Measurements from ENCODE around the gene LRP1-AS.

Gene LRP1-AS

DNA sequence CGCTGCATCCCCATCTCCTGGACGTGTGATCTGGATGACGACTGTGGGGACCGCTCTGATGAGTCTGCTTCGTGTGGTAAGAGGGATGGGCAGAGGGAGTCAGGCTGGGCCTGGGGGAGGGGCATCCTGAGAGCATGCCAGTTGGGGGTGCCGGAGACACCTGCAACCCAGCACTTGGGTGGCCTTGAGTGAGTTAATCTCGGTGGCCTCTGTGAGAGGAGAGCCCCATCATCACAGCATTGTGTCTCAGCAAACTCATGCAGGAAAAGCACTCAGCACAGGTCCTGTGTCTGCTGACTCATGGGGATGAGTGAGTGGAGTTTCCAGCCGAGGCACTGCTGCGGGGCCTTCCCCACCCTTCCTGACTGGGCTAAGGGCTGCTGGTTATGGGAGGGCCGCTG is 19.6 kb upstream of the LRP1-AS start:
- TF ChIP-seq, protein P1, sequence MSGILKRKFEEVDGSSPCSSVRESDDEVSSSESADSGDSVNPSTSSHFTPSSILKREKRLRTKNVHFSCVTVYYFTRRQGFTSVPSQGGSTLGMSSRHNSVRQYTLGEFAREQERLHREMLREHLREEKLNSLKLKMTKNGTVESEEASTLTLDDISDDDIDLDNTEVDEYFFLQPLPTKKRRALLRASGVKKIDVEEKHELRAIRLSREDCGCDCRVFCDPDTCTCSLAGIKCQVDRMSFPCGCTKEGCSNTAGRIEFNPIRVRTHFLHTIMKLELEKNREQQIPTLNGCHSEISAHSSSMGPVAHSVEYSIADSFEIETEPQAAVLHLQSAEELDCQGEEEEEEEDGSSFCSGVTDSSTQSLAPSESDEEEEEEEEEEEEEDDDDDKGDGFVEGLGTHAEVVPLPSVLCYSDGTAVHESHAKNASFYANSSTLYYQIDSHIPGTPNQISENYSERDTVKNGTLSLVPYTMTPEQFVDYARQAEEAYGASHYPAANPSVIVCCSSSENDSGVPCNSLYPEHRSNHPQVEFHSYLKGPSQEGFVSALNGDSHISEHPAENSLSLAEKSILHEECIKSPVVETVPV (CRISPR knock-in tag; IDR thresholded peaks at IDR 0.05): no peak
- no peak for TF ChIP-seq CSDC2 (CRISPR knock-in tag; IDR thresholded peaks at IDR 0.05)
- TF ChIP-seq ZNF565 (CRISPR knock-in tag; conservative IDR thresholded peaks at IDR 0.05; ENCODE audit: low read depth): no peak
- no peak for TF ChIP-seq ZNF70 (CRISPR knock-in tag; IDR thresholded peaks at IDR 0.05)
- no peak for TF ChIP-seq TCF4 (CRISPR knock-in tag; IDR thresholded peaks at IDR 0.05; ENCODE audit: borderline replicate concordance)
- TF ChIP-seq, protein P2, sequence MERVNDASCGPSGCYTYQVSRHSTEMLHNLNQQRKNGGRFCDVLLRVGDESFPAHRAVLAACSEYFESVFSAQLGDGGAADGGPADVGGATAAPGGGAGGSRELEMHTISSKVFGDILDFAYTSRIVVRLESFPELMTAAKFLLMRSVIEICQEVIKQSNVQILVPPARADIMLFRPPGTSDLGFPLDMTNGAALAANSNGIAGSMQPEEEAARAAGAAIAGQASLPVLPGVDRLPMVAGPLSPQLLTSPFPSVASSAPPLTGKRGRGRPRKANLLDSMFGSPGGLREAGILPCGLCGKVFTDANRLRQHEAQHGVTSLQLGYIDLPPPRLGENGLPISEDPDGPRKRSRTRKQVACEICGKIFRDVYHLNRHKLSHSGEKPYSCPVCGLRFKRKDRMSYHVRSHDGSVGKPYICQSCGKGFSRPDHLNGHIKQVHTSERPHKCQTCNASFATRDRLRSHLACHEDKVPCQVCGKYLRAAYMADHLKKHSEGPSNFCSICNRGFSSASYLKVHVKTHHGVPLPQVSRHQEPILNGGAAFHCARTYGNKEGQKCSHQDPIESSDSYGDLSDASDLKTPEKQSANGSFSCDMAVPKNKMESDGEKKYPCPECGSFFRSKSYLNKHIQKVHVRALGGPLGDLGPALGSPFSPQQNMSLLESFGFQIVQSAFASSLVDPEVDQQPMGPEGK (CRISPR knock-in tag; IDR thresholded peaks at IDR 0.05; ENCODE audit: borderline replicate concordance): no peak
- TF ChIP-seq, protein P3, sequence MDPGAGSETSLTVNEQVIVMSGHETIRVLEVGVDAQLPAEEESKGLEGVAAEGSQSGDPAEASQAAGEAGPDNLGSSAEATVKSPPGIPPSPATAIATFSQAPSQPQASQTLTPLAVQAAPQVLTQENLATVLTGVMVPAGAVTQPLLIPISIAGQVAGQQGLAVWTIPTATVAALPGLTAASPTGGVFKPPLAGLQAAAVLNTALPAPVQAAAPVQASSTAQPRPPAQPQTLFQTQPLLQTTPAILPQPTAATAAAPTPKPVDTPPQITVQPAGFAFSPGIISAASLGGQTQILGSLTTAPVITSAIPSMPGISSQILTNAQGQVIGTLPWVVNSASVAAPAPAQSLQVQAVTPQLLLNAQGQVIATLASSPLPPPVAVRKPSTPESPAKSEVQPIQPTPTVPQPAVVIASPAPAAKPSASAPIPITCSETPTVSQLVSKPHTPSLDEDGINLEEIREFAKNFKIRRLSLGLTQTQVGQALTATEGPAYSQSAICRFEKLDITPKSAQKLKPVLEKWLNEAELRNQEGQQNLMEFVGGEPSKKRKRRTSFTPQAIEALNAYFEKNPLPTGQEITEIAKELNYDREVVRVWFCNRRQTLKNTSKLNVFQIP (CRISPR knock-in tag; IDR thresholded peaks at IDR 0.05; ENCODE audit: borderline replicate concordance, low read depth): no peak
- no peak for TF ChIP-seq SNAI2 (CRISPR knock-in tag; IDR thresholded peaks at IDR 0.05)
- TF ChIP-seq, protein P4, sequence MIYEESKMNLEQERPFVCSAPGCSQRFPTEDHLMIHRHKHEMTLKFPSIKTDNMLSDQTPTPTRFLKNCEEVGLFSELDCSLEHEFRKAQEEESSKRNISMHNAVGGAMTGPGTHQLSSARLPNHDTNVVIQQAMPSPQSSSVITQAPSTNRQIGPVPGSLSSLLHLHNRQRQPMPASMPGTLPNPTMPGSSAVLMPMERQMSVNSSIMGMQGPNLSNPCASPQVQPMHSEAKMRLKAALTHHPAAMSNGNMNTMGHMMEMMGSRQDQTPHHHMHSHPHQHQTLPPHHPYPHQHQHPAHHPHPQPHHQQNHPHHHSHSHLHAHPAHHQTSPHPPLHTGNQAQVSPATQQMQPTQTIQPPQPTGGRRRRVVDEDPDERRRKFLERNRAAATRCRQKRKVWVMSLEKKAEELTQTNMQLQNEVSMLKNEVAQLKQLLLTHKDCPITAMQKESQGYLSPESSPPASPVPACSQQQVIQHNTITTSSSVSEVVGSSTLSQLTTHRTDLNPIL (CRISPR knock-in tag; IDR thresholded peaks at IDR 0.05; ENCODE audit: low read depth): no peak
- no peak for TF ChIP-seq ZFP3 (CRISPR knock-in tag; IDR thresholded peaks at IDR 0.05)
- TF ChIP-seq TOX (CRISPR knock-in tag; IDR thresholded peaks at IDR 0.05; ENCODE audit: borderline replicate concordance): no peak
- no peak for TF ChIP-seq ISL1 (CRISPR knock-in tag; IDR thresholded peaks at IDR 0.05)
- TF ChIP-seq RARB (CRISPR knock-in tag; IDR thresholded peaks at IDR 0.05): no peak
- TF ChIP-seq TSHZ2 (CRISPR knock-in tag; IDR thresholded peaks at IDR 0.05): no peak
- peak; percentile 79 for ATAC-seq

GRCh38 chr12:57165741-57166140 is 18.3 kb upstream of the LRP1-AS start:
- ATAC-seq: peak; percentile 64
- TF ChIP-seq ZNF8 (CRISPR knock-in tag; IDR thresholded peaks at IDR 0.05) (no peak), ISL1 (CRISPR knock-in tag; IDR thresholded peaks at IDR 0.05) (no peak), ZFP30 (CRISPR knock-in tag; IDR thresholded peaks at IDR 0.05) (no peak), TCF4 (CRISPR knock-in tag; IDR thresholded peaks at IDR 0.05; ENCODE audit: borderline replicate concordance) (no peak), OSR1 (CRISPR knock-in tag; IDR thresholded peaks at IDR 0.05) (no peak), ZFP3 (CRISPR knock-in tag; IDR thresholded peaks at IDR 0.05) (no peak), ZNF565 (CRISPR knock-in tag; conservative IDR thresholded peaks at IDR 0.05; ENCODE audit: low read depth) (no peak), ZNF70 (CRISPR knock-in tag; IDR thresholded peaks at IDR 0.05) (no peak), GLIS3 (CRISPR knock-in tag; IDR thresholded peaks at IDR 0.05) (no peak), TSHZ2 (CRISPR knock-in tag; IDR thresholded peaks at IDR 0.05) (no peak), BACH2 (CRISPR knock-in tag; IDR thresholded peaks at IDR 0.05; ENCODE audit: borderline replicate concordance) (no peak), RARB (CRISPR knock-in tag; IDR thresholded peaks at IDR 0.05) (no peak), SNAI2 (CRISPR knock-in tag; IDR thresholded peaks at IDR 0.05) (no peak), ESRRG (CRISPR knock-in tag; IDR thresholded peaks at IDR 0.05) (no peak)
- TF ChIP-seq, protein P2 (CRISPR knock-in tag; IDR thresholded peaks at IDR 0.05; ENCODE audit: borderline replicate concordance): no peak
- TF ChIP-seq, protein P3 (CRISPR knock-in tag; IDR thresholded peaks at IDR 0.05; ENCODE audit: borderline replicate concordance, low read depth): no peak

Data from SK-N-SH treated with all-trans-retinoic acid at 6 μM for 48 hours (cell line).